ENCODE results near the gene SSTR1.
A peak's percentile ranks its signal among the peaks of the same experiment; 100 is the strongest.

Gene SSTR1

GRCh38 chr14:38203929-38204718 lies 3.6 kb upstream of the SSTR1 start:
- Histone ChIP-seq H3K36me3 (ENCODE audit: control insufficient read depth, insufficient read depth, low read length) (no peaks in the 10 kb centered on the region), H3K27ac (ENCODE audit: low read depth, low read length, severe bottlenecking) (no peak overlapping the region), H3K4me1 (ENCODE audit: control insufficient read depth, insufficient read depth, low read length, poor library complexity, severe bottlenecking) (peaks cover 6% of the 10 kb centered on the region), H3K4me3 (ENCODE audit: extremely low read depth, insufficient read depth, low read length, poor library complexity, severe bottlenecking) (no peak overlapping the region), H3K9me3 (ENCODE audit: control insufficient read depth, low read length) (no peaks in the 10 kb centered on the region)
- WGBS, 2 experiments (ENCODE audit: insufficient coverage in 2 of 2), result 43 to 83% methylated on average over 1 of the region's 2 CpGs

DNA sequence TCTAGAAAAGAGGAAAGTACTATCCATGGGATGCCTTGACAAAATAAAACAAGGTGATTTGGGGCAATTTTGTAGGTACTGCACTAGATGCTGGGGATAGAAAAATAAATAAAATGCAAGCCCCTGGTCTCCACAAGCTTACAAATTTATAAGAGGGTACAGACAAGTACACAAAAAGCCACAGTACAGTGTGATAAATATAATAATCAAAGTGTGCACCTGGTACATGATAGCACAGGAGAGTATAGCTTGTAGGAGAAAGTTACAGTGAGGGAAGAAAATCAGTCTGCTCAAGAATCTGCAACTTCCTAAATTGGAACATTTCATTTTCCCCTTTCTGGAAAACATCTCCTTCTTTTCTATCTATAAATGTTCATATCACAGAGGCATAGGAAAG lies 3.0 kb upstream of the SSTR1 start:
- Histone ChIP-seq H3K4me3 (ENCODE audit: extremely low read depth, insufficient read depth, low read length, poor library complexity, severe bottlenecking) (no peak overlapping the region), H3K9me3 (ENCODE audit: control insufficient read depth, low read length) (no peaks in the 10 kb centered on the region), H3K36me3 (ENCODE audit: control insufficient read depth, insufficient read depth, low read length) (no peaks in the 10 kb centered on the region), H3K27ac (ENCODE audit: low read depth, low read length, severe bottlenecking) (no peak overlapping the region), H3K4me1 (ENCODE audit: control insufficient read depth, insufficient read depth, low read length, poor library complexity, severe bottlenecking) (peaks cover 6% of the 10 kb centered on the region)

DNA sequence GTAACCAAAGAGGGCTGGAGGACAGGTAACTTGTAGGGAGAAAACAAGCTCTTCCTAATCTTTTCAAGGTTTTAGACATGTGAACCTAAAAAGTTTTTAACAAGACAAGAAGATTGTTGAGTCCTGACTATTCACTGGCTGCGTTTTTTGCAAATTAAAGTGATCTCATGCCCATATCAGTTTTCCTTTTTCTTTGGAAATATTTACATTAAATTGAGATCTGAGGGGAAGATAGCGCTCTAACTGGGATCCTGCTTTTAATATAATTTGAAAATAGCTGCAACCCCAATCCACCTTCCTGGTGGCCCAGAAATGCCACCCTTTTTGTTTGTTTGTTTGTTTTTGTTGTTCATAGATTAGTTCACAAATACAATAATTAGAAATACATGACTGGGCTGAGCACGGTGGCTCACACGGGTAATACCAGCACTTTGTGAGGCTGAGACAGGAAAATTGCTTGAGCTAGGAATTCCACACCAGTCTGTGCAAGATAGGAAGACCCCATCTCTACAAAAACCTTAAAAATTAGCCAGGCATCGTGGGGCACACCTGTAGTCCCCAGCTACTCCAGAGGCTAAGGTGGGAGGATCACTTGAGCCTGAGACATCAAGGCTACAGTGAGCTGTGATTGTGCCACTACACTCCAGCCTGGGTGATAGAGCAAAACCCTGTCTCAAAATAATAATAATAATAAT lies 2.4 kb upstream of the SSTR1 start:
- H3K4me3 ChIP-seq (ENCODE audit: extremely low read depth, insufficient read depth, low read length, poor library complexity, severe bottlenecking), result no peak overlapping the region
- no peaks in the 10 kb centered on the region for H3K9me3 ChIP-seq (ENCODE audit: control insufficient read depth, low read length)
- H3K4me1 ChIP-seq (ENCODE audit: control insufficient read depth, insufficient read depth, low read length, poor library complexity, severe bottlenecking), result peaks cover 6% of the 10 kb centered on the region
- no peak overlapping the region for H3K27ac ChIP-seq (ENCODE audit: low read depth, low read length, severe bottlenecking)
- no peaks in the 10 kb centered on the region for H3K36me3 ChIP-seq (ENCODE audit: control insufficient read depth, insufficient read depth, low read length)
- WGBS, 2 experiments (ENCODE audit: insufficient coverage in 2 of 2), result 100% methylated on average over 1 of the region's 5 CpGs; no CpG with 5 or more reads in 1 of the 2 experiments

DNA sequence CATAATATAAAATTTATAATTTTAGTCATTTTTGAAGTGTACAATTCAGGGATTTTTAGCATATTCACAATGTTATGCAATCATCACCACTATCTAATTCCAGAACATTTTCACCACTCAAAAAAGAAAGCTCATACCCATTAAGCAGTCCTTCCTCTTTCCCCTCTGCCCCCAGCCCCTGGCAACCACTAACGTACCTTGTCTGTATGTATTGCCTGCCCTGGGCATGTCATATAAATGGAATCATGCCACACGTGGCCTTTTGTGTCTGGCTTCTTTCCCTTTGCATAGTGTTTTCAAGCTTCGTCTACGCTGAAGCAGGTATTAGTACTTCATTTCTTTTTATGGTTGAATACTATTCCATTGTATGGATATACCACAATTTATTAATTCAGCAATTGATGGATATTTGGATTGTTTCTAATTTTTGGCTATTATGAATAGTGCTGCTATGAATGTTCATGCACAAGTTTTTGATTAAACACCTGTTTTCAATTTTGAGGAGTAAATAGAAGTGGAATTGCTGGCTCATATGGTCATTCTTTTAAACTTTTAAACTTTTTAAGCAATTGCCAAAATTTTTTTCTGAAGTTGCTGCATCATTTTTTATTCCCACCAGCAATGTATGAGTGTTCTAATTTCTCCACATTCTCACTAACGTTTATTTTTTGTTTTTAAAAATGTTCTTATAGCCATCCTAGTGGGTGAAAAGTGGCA lies 1.6 kb upstream of the SSTR1 start:
- no peak overlapping the region for H3K27ac ChIP-seq (ENCODE audit: low read depth, low read length, severe bottlenecking)
- no peaks in the 10 kb centered on the region for H3K9me3 ChIP-seq (ENCODE audit: control insufficient read depth, low read length)
- H3K4me1 ChIP-seq (ENCODE audit: control insufficient read depth, insufficient read depth, low read length, poor library complexity, severe bottlenecking), result peaks cover 6% of the 10 kb centered on the region
- no peaks in the 10 kb centered on the region for H3K36me3 ChIP-seq (ENCODE audit: control insufficient read depth, insufficient read depth, low read length)
- no peak overlapping the region for H3K4me3 ChIP-seq (ENCODE audit: extremely low read depth, insufficient read depth, low read length, poor library complexity, severe bottlenecking)
- WGBS, 2 experiments (ENCODE audit: insufficient coverage in 2 of 2), result 78% methylated on average over 1 of the region's 5 CpGs; no CpG with 5 or more reads in 1 of the 2 experiments

GRCh38 chr14:38206689-38207376 lies 871 bp upstream of the SSTR1 start:
- Histone ChIP-seq H3K9me3 (ENCODE audit: control insufficient read depth, low read length) (no peaks in the 10 kb centered on the region), H3K4me3 (ENCODE audit: extremely low read depth, insufficient read depth, low read length, poor library complexity, severe bottlenecking) (no peak overlapping the region), H3K36me3 (ENCODE audit: control insufficient read depth, insufficient read depth, low read length) (no peaks in the 10 kb centered on the region), H3K4me1 (ENCODE audit: control insufficient read depth, insufficient read depth, low read length, poor library complexity, severe bottlenecking) (peaks cover 6% of the 10 kb centered on the region), H3K27ac (ENCODE audit: low read depth, low read length, severe bottlenecking) (no peak overlapping the region)
- WGBS, 2 experiments (ENCODE audit: insufficient coverage in 2 of 2), result no CpG with 5 or more reads among the region's 2 CpGs

DNA sequence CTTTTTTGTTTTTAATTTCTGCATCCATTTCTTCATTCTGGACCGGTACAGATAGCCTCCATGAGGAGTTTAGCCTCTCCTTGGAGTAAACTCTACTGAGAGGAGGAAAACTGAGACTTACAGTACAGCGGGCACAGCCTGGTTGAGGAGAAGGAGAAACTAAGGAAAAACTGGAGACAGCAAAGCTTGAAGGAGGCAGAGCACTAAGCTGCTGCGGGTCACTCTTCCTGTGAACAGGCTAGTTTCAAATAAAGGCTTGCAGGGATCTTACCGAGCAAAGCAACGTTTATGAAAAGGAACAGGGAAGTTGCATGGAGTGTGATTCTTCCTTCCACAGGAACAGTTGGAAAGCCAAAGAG lies 348 bp upstream of the SSTR1 start:
- Histone ChIP-seq H3K4me3 (ENCODE audit: extremely low read depth, insufficient read depth, low read length, poor library complexity, severe bottlenecking) (no peak overlapping the region), H3K36me3 (ENCODE audit: control insufficient read depth, insufficient read depth, low read length) (no peaks in the 10 kb centered on the region), H3K27ac (ENCODE audit: low read depth, low read length, severe bottlenecking) (no peak overlapping the region), H3K9me3 (ENCODE audit: control insufficient read depth, low read length) (no peaks in the 10 kb centered on the region), H3K4me1 (ENCODE audit: control insufficient read depth, insufficient read depth, low read length, poor library complexity, severe bottlenecking) (peaks cover 6% of the 10 kb centered on the region)
- WGBS, 2 experiments (ENCODE audit: insufficient coverage in 2 of 2), result 10 to 12% methylated on average over 3 to 5 of the region's 5 CpGs

DNA sequence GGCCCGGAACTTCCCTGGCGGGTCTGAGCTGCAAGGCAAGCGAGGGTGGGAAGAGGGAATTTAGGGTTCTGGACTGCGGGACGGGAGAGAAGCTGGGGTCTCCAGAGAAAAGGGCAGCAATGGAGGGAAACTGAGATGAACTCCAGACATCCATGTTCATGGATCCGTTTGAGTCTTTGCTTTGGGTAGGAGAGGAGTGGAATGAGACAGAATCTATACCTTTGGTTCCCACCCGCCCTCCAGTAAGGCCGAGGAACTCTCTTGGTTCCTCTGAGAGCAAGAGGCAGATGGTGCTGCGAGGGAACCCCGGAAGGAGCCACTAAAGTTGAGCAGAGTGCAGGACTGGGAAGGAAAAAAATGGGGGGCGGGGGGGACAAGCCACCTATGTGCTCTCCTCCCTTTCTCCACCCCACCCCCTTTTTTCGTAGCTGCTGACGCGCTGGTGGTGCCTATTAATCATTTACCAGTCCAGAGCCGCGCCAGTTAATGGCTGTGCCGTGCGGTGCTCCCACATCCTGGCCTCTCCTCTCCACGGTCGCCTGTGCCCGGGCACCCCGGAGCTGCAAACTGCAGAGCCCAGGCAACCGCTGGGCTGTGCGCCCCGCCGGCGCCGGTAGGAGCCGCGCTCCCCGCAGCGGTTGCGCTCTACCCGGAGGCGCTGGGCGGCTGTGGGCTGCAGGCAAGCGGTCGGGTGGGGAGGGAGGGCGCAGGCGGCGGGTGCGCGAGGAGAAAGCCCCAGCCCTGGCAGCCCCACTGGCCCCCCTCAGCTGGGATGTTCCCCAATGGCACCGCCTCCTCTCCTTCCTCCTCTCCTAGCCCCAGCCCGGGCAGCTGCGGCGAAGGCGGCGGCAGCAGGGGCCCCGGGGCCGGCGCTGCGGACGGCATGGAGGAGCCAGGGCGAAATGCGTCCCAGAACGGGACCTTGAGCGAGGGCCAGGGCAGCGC lies 1.2 kb downstream of the SSTR1 start:
- peak overlapping the region; percentile 27 for H3K4me3 ChIP-seq (ENCODE audit: extremely low read depth, insufficient read depth, low read length, poor library complexity, severe bottlenecking)
- H3K27ac ChIP-seq (ENCODE audit: low read depth, low read length, severe bottlenecking), result no peak overlapping the region
- H3K36me3 ChIP-seq (ENCODE audit: control insufficient read depth, insufficient read depth, low read length), result no peaks in the 10 kb centered on the region
- H3K9me3 ChIP-seq (ENCODE audit: control insufficient read depth, low read length), result no peaks in the 10 kb centered on the region
- WGBS, 2 experiments (ENCODE audit: insufficient coverage in 2 of 2), result 3 to 4% methylated on average over 14 to 40 of the region's 59 CpGs
- peaks cover 6% of the 10 kb centered on the region for H3K4me1 ChIP-seq (ENCODE audit: control insufficient read depth, insufficient read depth, low read length, poor library complexity, severe bottlenecking)

DNA sequence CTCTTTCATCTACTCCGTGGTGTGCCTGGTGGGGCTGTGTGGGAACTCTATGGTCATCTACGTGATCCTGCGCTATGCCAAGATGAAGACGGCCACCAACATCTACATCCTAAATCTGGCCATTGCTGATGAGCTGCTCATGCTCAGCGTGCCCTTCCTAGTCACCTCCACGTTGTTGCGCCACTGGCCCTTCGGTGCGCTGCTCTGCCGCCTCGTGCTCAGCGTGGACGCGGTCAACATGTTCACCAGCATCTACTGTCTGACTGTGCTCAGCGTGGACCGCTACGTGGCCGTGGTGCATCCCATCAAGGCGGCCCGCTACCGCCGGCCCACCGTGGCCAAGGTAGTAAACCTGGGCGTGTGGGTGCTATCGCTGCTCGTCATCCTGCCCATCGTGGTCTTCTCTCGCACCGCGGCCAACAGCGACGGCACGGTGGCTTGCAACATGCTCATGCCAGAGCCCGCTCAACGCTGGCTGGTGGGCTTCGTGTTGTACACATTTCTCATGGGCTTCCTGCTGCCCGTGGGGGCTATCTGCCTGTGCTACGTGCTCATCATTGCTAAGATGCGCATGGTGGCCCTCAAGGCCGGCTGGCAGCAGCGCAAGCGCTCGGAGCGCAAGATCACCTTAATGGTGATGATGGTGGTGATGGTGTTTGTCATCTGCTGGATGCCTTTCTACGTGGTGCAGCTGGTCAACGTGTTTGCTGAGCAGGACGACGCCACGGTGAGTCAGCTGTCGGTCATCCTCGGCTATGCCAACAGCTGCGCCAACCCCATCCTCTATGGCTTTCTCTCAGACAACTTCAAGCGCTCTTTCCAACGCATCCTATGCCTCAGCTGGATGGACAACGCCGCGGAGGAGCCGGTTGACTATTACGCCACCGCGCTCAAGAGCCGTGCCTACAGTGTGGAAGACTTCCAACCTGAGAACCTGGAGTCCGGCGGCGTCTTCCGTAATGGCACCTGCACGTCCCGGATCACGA lies 2.2 kb downstream of the SSTR1 start:
- H3K4me1 ChIP-seq (ENCODE audit: control insufficient read depth, insufficient read depth, low read length, poor library complexity, severe bottlenecking), result peaks cover 6% of the 10 kb centered on the region
- H3K4me3 ChIP-seq (ENCODE audit: extremely low read depth, insufficient read depth, low read length, poor library complexity, severe bottlenecking), result peak overlapping the region; percentile 21
- H3K27ac ChIP-seq (ENCODE audit: low read depth, low read length, severe bottlenecking), result no peak overlapping the region
- no peaks in the 10 kb centered on the region for H3K36me3 ChIP-seq (ENCODE audit: control insufficient read depth, insufficient read depth, low read length)
- WGBS, 2 experiments (ENCODE audit: insufficient coverage in 2 of 2), result 24 to 29% methylated on average over 56 to 65 of the region's 69 CpGs
- H3K9me3 ChIP-seq (ENCODE audit: control insufficient read depth, low read length), result no peaks in the 10 kb centered on the region

DNA sequence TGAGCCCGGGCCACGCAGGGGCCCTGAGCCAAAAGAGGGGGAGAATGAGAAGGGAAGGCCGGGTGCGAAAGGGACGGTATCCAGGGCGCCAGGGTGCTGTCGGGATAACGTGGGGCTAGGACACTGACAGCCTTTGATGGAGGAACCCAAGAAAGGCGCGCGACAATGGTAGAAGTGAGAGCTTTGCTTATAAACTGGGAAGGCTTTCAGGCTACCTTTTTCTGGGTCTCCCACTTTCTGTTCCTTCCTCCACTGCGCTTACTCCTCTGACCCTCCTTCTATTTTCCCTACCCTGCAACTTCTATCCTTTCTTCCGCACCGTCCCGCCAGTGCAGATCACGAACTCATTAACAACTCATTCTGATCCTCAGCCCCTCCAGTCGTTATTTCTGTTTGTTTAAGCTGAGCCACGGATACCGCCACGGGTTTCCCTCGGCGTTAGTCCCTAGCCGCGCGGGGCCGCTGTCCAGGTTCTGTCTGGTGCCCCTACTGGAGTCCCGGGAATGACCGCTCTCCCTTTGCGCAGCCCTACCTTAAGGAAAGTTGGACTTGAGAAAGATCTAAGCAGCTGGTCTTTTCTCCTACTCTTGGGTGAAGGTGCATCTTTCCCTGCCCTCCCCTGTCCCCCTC lies 3.0 kb downstream of the SSTR1 start:
- no peak overlapping the region for H3K27ac ChIP-seq (ENCODE audit: low read depth, low read length, severe bottlenecking)
- peak overlapping the region; percentile 24 for H3K4me3 ChIP-seq (ENCODE audit: extremely low read depth, insufficient read depth, low read length, poor library complexity, severe bottlenecking)
- peaks cover 6% of the 10 kb centered on the region for H3K4me1 ChIP-seq (ENCODE audit: control insufficient read depth, insufficient read depth, low read length, poor library complexity, severe bottlenecking)
- 7 to 9% methylated on average over 27 to 28 of the region's 29 CpGs for WGBS, 2 experiments (ENCODE audit: insufficient coverage in 2 of 2)
- H3K36me3 ChIP-seq (ENCODE audit: control insufficient read depth, insufficient read depth, low read length), result no peaks in the 10 kb centered on the region
- H3K9me3 ChIP-seq (ENCODE audit: control insufficient read depth, low read length), result no peaks in the 10 kb centered on the region
